Endothelial cell of umbilical vein (primary cell): ENCODE measurements around the gene SLC22A8.

ENCODE experiments used
- EZH2 ChIP-seq: IDR thresholded peaks from 2 replicates; pipeline ENCODE4 v1.6.1; 2012; ENCODE audit warnings: borderline replicate concordance, low read depth, mild to moderate bottlenecking, moderate library complexity, low read length, inconsistent platforms; ENCODE audit not compliant: severe bottlenecking
- FOS ChIP-seq: IDR thresholded peaks from 2 replicates; pipeline ENCODE4 v1.6.1; 2011; ENCODE audit warnings: mild to moderate bottlenecking, low read length, moderate library complexity, borderline replicate concordance; ENCODE audit not compliant: insufficient read depth
- JUN ChIP-seq: IDR thresholded peaks from 2 replicates; pipeline ENCODE4 v1.6.1; 2011; ENCODE audit warnings: borderline replicate concordance, low read depth; ENCODE audit not compliant: insufficient read length, insufficient read depth
- MYC ChIP-seq: IDR thresholded peaks from one replicate; pipeline ENCODE4 v1.6.1; 2011; ENCODE audit warnings: mild to moderate bottlenecking, low read depth, low read length
- POLR2A ChIP-seq: IDR thresholded peaks from 2 replicates; pipeline ENCODE4 v1.6.1; 2012; ENCODE audit warnings: low read depth, mild to moderate bottlenecking, control low read depth, low read length
- POLR2AphosphoS5 ChIP-seq: IDR thresholded peaks from 2 replicates; pipeline ENCODE4 v1.6.1; 2012; ENCODE audit warnings: low read depth, mild to moderate bottlenecking, control low read depth, low read length, moderate library complexity; ENCODE audit not compliant: insufficient read depth
- TF ChIP-seq, protein P1 (sequence below), 2 donors: IDR thresholded peaks; 1 replicate in 1 of 2; 2 replicates in 1 of 2; pipeline ENCODE4 v1.5.1; 2011; ENCODE audit warnings: low read length in 2 of 2, mild to moderate bottlenecking in 2 of 2, moderate library complexity in 2 of 2, control low read depth in 1 of 2, inconsistent platforms in 1 of 2, low read depth in 1 of 2; ENCODE audit not compliant: insufficient read depth in 1 of 2; ENCODE audit errors: extremely low read depth in 1 of 2
- TF ChIP-seq, protein P2 (sequence below): IDR thresholded peaks from 2 replicates; pipeline ENCODE4 v1.6.1; 2011; ENCODE audit not compliant: insufficient read depth, insufficient read length

- TF ChIP-seq, protein P1, sequence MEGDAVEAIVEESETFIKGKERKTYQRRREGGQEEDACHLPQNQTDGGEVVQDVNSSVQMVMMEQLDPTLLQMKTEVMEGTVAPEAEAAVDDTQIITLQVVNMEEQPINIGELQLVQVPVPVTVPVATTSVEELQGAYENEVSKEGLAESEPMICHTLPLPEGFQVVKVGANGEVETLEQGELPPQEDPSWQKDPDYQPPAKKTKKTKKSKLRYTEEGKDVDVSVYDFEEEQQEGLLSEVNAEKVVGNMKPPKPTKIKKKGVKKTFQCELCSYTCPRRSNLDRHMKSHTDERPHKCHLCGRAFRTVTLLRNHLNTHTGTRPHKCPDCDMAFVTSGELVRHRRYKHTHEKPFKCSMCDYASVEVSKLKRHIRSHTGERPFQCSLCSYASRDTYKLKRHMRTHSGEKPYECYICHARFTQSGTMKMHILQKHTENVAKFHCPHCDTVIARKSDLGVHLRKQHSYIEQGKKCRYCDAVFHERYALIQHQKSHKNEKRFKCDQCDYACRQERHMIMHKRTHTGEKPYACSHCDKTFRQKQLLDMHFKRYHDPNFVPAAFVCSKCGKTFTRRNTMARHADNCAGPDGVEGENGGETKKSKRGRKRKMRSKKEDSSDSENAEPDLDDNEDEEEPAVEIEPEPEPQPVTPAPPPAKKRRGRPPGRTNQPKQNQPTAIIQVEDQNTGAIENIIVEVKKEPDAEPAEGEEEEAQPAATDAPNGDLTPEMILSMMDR (IDR thresholded peaks at IDR 0.05; ENCODE audit: extremely low read depth in 1 of 2, insufficient read depth in 1 of 2, low read depth in 1 of 2, low read length in 2 of 2), result no peak
- TF ChIP-seq POLR2A, result no peak
- TF ChIP-seq FOS, result no peak
- TF ChIP-seq EZH2, result no peak
- TF ChIP-seq, protein P2, sequence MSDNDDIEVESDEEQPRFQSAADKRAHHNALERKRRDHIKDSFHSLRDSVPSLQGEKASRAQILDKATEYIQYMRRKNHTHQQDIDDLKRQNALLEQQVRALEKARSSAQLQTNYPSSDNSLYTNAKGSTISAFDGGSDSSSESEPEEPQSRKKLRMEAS, result no peak
- TF ChIP-seq POLR2AphosphoS5, result no peak
- no peak for TF ChIP-seq MYC
- no peak for TF ChIP-seq JUN
These were observed 30.4 kb downstream of the SLC22A8 start for GRCh38 chr11:62985041-62985750.
